DMS53 treated with DMSO at 0.1 percent for 48 hours (cell line): ENCODE measurements around the gene COL19A1.

Experiments used
- DNase-seq: peaks from one replicate; lab custom pipeline; 2025; ENCODE audit not compliant: unreplicated experiment; lab: John Stamatoyannopoulos, UW

COL19A1 gene

DNA sequence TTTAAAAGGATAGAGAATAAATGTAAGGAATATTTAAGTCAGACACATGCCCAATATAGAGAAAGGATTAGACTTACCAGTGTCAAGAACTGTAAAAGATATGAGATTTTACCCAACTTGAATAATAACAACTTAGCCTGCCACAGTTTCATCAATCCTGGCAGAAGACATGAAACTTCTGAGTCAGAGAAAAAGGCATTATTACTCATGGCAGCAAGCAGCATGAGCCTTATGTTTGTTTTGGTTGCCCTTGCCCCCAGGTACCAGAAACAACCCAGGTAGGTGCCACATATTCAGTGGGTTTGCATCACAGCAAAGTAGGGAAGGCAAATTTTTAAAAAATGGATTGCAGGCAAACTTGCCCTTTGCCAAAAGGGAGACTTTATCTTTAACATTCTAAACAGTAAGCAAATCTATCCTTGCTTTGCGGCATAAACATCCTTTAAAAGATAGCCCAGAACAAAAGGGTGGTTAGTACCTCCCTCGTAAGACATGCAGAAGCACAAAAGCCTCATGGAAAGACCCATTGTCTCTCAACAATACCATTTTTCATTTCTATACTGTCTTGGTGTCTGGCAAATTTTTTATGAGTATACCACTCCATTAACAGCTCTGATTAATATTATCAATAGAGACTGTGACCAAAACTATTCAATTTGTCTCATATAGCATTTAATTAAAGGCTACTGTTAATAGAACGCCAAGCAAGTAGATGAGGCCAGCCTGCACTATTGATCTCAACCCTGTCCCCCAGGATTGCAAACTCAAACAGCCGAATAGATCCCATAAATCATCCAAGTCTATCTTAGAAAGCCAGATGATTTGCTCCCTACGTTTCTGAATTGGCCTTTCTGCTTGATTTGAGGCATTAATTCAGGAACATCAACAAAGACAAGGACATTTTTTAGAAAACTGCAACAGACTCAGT lies 185.1 kb downstream of the COL19A1 start:
- DNase-seq, result no peak

DNA sequence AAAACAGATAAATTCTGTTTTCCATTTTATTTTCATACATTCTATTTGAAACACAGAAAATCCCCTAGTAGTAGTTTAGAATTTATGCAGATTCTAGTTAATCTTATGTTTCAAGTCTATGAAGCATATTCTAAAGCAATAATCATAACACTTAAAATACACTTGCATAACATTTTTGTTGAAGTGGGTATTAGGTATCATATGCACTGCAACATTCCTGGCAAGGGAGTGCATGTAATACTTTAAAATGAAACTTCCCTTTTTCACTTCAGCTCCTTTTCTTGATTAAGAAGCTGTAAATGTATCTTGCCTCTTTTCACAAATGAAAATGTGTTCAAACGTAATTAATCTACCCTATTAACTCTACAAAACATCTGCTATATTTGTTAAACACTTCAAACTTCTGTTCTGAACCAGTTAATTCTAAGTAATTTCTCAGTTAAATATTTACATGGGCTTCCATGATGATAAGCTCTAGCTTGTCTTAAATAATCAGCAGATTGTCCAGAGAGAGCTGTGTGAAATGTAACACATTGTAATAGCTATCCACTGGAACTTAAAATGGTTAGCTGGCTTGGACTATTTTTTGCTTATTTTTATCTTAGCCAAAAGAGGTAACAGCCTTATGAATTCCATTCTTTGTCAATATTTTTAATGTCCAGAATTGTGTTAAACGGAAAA lies 192.8 kb downstream of the COL19A1 start:
- no peak for DNase-seq

DNA sequence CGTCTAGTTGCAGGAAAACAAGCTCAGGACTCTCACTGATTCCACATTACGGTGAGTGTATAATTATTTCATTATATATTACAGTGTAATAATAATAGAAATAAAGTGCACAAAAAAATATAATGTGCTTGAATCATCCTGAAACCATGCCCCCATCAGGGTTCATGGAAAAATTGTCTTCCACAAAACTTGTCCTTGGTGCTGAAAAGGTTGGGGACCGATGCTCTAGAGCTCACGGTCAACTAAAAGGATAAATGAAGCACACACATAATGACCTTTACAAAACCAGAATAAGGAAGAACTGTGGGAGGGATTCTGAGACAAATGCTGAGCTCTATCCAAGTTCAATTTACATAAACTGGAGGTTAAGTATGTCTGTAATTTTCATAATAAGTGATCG lies 194.3 kb downstream of the COL19A1 start:
- DNase-seq, result no peak

DNA sequence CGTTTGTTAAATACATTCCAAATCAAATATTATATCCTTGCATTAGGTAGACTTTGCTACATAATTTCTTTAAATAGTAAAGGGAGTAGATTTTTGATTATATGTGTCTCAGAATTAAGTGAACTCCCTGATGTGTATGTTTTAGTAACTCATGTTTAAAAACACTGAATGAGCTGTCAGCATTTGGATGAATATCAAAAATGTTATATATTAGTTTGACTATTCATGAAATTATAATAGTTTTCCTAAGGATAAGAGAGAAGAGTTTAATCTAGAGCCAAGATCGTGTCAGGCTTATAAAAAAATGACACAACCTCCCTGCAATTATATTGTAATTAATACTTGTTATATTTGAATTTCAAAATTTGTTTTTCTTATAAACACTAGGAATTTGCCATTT lies 195.2 kb downstream of the COL19A1 start:
- no peak for DNase-seq

DNA sequence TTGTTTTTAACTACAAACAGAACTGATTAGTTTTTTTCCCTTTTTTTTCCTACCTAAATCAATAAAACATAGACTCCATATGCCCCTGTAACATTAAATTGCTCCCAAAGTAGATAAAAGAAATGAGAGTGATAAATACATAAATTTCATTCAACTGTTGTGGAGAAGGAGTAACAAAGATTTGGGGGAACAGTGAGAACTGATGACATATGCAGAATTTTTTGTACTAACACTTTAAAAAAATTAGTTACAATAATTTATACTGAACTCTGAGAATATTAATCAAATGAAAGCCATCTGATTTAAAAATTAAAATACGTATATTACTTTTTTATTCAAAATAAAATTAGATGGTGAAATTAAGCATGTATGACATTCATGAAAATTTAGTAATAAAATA lies 195.7 kb downstream of the COL19A1 start:
- no peak for DNase-seq

DNA sequence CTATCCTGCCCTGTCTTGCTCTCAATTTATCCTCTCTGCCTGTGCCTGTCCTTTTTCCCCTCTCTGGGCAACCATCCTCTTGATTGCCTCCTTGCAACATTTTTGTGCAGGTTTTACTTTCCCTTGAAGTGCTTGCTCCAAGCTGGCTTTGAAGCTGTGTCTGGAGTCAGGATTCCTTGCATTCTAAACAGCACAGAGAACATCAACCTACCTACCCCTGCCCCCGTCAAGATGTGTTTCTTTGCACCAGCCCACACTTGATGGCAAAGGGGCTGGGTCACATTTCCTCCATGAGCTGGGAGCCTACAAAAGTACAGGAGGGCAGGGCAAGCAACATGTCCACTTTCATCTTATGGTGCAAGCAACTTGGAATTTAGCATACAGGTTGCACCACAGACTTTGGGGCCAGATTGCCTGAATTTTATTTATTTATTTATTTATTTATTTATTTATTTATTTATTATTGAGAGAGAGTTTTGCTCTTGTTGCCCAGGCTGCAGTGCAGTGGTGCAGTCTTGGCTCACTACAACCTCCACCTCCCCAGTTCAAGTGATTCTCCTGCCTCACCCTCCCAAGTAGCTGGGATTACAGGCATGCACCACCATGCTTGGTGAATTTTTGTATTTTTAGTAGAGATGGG lies 206.3 kb downstream of the COL19A1 start:
- no peak for DNase-seq

DNA sequence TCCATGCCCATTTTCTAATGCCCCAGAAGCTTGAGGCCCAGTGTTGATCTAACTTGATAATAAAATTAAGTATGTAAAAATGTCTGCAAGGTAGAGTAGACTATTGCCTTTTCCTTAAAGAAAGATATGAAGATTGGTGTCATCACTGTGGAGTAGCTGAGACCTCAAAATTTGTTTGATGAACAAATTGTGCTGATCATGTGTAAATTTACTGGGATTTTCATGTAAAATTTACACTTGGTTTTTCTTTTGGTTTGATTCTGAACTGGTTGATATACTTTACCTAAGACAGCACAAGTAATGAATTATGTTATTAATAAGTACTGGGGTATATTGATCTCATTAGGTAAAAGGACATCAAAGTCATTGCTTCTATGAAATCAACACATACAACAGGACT lies 207.3 kb downstream of the COL19A1 start:
- no peak for DNase-seq

DNA sequence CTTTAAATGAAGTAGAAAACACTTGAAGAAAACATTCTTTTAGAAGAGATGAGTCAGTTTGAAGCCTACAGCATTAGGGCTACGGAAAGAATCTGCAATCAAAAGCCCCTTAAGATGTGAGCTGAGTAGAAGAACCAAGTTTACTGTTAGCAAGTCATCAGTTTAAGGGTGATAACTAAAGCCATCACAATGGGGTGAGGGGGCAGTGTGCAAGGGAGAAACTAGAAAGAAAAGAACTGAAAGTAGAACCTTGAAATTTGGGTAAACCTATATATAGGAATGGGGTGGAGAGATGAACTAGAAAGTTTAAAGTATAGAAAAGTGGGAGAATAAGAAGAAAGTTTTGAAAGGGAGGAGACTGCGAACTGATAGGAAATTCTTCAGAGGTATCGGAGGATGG lies 212.9 kb downstream of the COL19A1 start:
- DNase-seq, result no peak

DNA sequence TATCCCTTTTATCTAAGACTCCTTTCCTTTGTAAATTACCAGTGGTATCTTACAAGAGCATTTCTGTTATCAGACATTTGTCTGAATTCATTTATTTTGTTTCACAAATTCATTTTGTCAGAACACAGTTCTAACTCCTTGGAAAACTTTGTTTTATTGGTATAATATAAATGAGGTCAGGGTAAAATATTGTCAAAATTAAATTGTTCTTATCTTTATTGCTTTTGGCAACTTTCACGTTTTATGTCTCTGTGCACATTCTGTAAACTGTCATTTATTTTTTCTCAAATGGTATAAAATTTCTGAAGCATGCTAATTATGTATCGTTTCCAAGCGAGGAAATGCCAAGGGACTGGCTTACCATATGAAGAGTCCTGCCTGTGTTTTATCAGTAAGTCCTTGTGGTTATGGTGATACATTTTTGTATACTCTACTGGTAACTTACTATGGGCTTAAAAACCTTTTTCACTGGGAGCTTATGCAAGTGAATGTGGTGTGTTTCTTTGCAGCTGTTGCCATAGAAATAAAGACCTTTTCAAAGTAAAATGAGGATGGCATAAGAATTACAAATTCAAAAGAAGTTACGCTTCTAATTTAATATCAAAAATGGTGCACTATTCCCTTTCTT lies 214.2 kb downstream of the COL19A1 start:
- no peak for DNase-seq

DNA sequence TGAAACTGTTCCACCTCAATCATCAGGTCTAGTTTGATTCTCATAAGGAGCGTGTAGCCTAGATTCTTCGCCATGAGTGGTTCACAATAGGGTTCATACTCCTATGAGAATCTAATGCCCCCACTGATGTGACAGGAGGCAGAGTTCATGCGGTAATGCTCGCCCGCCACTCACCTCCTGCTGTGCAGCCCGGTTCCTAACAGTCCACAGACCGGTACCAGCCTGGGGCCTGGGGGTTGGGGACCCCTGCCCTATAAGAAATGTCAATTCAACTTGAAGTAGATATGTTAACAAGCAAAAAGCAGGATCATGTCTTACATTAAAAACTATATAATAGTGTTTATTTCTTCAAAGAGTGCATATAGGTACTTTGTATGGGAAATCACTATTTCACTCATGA lies 216.5 kb downstream of the COL19A1 start:
- no peak for DNase-seq

DNA sequence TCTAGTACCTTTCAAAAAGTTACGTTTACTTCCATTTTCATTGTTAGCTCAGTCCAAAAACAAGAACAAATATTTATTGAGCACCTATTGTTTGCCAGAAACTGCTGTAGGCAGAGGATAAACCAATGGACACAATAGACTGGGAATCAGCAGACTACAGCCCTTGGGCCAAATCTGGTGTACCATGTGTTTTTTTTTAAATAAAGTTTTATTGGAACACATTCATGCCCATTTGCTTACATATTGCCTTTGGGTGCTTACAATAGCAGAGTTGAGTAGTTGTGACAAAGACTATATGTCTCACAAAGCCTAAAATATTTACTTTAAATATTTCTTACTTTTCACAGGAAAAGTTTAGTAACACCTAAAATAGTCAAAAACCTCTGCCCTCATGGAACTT lies 220.4 kb downstream of the COL19A1 start:
- no peak for DNase-seq

DNA sequence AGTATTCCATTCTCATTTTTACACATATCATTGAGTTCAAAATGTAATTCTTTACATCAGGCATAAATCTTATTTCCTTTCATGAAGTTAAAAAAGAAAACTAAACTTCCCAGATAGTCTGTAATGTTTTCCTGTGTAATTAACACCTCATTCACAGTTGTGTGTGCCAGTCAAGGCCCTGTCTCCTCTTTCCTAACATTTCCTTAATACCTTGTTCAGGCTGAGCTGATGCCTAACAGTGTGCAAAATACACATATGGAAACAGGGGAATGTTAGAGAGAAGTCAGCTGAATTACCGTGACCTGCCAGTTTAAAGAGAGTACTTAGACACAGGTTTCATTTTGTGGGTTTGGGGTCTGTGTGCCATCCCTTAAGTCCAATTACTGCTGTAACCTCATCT lies 227.8 kb downstream of the COL19A1 start:
- DNase-seq, result no peak

DNA sequence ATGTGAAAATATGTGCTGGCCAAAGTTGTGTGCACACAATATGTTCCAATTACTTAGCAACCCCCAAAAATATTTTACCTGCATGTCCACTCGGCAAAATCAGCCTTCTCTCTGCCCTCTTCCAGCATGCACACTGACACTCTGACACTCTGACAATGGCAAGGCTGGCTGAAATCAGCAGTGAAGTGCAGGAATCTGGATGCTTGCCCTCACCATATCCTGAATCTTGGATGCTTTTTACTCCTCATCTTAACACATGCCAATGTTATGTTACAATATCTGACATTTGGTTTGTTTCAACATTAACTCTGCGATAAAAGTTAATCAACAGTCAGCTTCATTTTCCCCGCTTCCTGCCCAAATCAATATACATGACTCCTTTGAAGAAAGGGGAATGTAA lies 233.4 kb downstream of the COL19A1 start:
- DNase-seq, result no peak

DNA sequence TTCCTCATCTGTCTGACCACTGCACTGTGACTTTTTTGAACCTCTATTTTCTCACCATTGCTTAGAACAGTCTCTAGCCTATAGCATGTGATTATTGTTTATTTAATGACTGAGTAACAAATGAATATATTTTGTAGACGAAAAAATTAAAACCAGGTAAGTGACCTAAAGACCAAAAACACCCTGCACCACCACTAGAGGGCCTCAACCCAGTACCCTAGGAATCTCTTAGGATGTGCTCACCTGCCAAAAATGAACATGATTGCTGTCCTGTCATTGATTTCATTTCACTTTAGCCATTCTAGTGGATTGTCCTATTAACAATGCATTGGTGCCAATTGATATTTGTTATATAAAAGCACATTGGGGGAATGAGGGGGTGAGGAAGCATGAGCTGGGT lies 237.4 kb downstream of the COL19A1 start:
- peak; percentile 23 for DNase-seq

DNA sequence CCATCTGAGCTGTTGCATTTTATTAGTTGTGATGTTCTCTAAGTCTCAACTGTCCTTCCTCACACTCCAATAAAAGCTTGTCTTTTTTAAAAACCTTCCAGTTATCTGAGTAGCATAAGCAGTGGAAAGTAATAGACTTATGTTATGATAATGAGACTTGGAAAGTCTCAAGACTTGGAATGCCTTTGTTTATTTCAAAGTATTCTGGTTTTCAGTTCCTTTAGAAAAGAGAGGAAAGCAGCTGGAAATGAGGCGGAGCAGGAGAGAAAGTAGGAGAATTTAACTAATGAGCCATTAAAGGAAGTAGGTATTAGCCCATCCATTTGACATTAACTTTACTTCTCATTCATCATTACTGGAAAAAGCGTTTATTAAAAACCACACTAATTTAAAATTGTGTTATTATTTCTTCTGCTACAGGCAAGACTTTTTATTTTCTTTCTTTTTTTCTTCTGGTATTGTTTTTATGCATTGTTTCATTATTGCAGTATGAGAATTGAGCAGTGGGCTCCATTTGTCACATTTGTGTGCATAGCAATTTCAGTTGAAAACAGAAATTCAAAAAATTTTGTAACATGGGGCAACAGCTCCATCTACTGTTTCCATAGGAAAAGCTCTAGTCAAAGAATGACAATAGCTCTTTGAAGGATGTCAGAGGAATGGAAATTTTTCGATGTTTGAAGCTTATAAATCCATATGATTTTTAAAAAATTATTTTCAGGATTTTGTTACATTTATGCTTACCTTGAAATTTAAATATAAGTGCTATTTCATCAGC lies 241.7 kb downstream of the COL19A1 start:
- peak; percentile 70 for DNase-seq

DNA sequence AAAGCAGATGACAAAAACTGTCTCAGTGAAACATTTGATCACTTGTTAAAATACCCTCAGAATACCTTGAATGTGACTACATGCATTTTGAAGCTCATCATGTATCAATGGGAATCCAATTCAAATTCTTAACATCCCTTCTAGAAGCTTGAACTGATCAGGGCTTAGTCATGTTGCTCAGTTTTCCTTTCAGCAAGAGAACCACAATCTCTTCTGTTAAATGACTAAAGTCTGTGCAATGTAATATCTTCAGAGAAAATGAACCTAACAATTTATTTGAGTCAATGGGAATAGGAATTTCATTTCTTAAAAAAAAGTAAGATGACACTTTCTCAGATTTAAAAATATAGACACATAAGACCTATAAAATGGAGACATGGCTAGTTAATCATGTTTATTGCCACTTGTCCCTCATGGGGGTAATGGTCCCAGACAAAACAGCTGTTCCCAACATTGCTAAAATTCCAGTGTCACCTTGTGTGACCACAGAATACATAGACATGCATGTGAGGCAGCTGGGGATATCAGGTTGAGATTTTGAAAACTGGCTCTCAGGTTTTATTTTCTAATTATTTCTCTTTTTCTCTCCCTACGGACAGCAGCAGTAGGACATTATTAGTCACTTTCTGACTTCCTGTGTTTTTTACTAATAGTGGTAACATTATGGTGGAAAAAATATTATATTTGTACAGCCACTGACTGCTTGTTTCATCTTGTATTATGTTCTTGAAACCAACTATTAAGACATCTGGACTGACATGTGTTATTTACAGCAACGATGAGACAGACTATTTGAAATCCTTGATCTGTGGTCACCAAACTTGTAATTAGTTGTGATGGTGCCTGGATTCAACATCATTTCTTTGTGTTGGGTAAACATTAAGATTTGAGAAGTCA lies 244.0 kb downstream of the COL19A1 start:
- DNase-seq, result no peak

DNA sequence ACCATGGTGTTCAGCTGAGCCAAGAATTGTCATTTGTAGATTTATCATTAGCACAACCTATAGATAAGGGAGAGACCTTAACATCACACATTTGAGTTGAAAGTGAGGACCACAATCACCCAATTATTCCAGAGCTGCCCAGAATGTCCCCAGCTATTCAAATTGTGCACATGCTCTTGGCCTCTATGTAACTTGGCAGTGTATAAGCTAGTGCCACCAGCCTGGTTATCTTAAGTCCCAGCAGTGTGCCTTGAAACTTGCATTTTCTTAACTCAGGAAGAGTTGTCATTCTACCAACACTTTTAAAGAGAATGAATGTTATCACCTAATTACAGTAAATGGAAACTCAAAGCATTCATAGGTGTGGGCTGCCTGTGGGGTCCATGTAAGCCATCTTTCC lies 245.4 kb downstream of the COL19A1 start:
- no peak for DNase-seq

DNA sequence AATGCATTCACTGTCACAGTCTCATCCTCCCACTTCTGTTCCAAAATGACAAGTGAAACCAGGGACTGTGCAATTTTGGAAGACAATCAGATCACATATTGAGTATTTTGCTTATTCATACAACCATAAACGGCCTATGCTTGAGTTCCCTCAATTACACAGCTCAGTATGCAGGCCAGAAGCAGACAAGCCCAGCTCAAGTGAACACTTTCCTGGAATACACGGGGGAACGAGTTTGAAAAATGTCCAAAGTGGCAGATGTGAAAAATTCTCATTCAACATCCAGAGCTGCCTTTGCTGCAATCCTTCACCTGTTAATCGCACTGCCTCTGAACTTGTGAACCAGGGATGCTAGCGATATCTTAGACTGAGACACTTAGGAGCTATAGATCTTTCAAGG lies 246.4 kb downstream of the COL19A1 start:
- DNase-seq, result no peak

DNA sequence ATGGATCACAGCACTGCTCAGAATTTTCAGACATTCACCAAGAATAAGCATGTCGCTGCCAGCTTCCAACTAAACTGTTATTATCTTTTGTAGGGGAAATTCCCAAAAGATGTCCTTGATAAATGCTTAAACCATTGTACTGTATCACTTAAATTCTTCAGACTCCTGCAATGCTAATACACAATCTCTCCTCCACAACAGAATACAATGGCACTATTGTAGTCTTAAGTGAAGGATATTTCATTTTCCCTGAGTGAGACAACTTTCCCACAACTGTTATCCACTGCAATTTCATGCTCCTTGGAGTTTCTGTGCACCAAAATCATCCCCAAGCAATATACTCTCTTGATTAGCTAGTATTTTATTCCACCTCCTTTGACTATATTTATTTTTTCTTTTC lies 246.8 kb downstream of the COL19A1 start:
- no peak for DNase-seq

DNA sequence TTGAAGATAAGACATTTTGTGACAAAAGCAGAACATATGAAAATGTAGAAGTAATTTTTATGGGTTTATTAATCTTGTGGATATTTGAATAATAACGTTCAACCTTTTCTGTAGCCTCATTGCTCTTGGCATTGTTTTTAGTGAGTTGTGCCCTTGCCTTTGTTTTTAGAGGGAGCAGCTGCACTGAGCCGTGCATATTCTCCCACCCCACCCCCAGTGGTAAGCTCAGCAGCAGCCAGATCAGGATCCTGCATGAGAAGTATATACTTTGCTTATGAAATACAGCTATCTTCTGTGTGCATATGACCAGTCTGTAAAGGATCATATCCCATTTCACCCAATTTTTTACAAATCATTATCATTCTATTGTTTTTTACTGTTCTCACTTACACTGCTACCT lies 252.3 kb downstream of the COL19A1 start:
- no peak for DNase-seq
